ENCODE data around the gene KCNQ1.

The KCNQ1 gene

DNA sequence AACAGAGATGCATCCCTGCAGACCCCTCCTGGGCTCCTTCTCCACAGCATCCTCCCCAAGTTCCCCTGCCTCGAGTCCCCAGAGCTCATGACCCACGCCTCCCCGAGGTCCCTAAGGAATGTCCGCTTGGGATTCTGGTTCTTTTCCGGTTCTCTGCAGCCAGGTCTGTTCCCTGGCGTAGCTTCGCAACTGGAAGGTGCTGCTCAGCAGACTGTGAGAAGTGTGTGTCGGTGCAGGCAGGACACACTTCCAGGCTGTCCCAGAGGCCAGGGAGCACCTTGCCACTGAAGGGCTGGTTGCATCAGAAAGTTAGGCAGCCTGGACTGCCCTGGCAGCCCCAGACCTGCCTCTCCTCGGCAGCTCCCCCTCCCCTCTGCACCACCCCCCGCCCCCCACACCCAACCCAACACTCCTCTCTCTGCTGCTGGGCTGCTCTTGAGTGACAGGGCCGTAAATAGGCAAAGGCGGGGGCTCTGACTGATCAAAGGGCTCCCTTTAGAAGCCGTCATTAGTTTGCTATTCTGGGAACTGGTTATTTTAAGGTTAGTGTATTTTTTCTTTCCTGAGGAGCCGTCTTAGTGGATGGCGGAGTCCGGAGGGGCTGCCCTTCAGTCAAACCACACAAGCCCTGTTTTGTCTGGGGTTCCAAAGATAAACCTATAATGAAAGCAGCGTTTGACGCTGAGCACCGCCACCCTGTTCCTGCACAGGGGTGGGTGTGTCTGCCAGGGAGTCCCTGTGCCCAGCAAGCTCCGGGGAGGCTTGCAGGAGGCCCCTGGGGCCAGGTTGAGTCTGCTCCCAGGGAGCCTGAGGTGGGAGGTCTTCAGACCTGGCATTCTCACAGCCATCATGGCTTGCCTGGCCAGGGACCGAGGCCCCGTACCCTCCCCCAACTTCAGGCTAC, 343.6 kb downstream of the KCNQ1 start:
- peak; percentile 33 for DNase-seq

DNA sequence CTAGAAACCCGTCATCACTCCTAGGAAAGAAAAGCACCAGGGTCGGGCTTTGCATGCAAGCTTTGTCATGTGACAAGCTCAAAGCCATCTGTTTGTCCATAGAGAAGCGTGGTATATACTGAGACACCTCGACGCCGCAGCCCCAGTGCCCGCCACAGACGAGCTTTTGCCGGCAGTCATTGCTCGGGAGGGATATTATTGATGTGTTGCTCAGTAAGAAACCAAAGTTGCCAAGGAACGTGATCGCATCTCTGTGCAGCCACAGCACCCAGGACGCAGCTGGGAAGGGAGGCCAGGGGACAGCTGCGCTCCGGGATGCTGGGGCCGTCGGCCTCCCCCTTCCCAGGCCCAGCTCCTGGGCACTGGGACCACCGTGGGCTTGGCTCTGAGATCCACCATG, 344.5 kb downstream of the KCNQ1 start:
- DNase-seq = no peak

DNA sequence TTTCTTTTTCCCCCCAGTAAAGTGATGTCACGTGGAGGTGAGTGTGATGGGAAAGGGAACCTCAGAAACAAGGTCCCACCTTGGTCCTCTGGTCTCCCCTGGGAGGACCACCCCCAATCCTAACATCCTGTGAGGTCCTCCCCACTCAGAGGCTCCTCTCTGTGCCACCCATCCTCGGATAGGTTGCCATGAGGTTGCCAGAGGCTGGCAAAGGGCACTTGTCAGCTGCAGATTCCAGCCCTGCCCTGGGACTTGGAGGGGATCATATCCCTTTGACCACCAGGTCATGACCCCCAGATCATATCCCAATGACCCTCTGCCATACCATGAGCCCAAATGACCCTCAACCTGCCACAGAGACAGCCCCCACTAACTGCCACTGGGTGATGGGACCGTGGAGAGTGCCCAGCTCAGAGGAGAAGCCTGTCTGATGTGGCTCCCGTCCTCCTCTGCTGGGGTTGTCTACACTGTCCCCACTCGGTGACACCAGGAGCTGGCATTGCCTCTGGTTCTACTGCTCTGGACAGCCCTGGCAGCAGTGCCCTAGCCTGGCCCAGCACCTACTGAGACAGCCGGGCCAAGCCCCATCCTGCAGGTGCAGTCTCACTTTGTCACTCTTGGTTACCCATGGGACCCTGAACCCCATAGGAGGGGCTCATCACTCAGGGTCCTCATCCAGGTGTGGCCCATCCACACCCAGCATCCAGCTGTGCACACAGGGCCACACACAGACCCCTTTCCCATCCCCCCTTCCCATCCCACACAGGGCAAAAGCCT, 345.2 kb downstream of the KCNQ1 start:
- peak; percentile 46 for DNase-seq

DNA sequence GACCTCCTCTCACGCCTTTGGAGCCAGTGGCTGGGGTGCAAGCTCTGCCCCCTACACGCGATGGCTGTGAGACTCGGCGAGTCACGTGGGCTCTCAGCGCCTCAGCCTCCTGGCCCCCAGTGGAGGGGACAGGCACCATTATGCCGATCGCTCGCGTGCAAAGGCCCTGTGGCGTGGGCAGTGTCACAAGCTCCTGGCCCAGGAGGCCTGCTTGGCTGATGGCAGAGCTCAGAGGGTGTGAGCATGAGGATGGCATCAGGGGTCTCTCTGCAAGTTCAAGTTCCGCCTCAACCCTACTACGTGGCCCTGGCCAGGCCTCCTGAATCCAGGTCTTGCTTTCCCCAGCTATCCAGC, 345.7 kb downstream of the KCNQ1 start:
- DNase-seq = peak; percentile 32

DNA sequence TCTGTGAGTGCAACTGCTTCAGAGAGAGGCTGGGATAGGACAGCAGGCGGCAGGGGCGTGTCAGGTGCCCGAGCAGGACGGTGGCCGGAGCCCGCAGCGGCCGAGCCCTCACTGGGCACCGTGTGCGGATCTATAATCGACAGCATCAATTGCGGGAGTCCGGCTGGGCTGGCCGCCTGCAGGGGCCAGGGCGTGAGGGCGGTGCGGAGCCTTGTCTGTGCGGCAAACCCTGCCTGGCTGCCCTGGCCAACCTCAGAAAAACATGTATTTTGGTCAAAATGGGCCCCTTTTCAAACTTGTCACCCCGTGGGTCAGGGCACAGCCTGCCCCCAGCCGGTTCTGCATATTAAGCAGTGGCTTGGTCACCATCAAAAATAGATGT, 346.3 kb downstream of the KCNQ1 start:
- peak; percentile 52 for DNase-seq

DNA sequence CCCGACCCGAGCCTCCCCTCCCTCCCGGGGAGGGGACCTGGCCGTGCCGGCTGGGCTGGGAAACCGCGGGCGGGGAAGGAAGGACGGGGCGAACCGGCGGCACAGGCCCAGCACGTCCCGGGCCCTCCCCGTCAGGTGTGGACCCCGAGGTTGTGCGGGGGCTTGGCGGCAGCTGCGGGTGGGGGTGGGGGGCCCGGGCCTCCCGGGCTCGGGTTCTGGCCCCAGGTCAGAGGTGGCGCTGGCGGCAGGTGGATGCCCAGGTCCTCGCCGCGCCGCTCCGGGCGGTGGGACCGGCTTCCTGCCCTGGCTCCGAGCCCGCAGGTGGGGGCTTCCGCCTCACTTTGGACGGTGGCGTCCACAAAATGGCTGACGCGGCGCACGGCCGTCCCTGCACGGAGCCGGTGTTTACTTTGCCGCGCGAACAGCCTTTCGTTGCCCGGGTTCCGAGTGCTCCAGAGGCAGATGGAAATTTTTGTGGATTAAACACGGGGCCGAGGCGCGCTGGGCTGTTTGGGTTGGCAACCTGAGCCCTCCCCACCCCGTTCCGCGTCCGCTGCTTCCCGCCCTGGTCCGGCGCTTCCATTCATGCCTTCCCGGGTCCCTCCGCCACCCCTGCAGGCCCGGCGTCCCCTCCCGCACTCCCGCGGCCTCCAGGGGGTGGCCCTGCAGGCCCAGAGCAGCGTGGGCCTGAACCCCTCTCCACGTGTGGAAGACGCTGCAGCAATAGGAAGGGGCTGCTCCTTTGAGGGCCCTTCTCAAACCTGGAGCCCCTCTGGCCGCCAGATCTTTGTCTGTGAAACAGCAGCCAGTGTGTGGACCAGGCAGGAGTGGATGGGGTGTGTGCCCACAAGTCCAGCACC, 346.9 kb downstream of the KCNQ1 start:
- peak; percentile 65 for DNase-seq

DNA sequence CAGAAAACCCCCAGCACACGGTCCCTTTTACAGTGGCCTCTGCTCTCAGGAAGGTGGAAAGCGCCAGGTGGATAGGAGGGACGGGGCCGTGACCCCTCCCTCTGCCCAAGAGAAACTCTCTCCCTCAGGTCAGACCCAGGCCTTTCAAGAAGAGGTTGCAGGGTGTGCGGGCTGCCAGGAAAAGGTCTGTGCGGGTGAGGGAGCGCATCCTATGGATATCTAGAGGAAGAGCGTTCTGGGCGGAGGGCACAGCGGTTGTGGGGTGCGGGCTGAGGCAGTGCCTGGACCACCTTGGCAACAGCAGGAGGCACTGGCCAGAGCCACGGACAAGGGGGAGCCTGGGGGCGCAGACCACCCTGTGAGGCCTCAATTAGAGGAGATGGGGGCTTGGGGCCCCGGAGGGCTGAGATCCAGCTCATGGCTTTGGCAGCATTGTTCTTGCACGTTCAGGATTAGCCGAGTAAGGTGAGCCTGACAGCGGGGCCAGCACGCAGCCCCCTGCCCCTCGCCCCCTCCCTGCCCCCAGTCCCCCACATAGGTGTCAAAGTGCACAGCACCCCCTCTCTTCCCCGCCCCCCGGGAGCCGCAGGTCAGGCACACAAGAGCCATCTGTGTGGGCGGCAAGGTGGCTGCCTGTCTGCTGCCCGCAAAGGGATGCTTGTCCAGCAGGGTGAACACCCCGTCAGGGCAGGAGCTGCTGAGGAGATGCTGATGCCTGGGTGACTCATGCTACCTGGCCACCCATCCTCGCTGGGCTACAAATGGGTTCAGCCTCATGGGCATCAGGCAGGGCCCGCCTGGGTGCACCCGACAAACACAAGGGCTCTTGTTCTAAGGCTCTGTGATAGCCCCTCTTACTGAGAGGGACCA, 347.8 kb downstream of the KCNQ1 start:
- no peak for DNase-seq

DNA sequence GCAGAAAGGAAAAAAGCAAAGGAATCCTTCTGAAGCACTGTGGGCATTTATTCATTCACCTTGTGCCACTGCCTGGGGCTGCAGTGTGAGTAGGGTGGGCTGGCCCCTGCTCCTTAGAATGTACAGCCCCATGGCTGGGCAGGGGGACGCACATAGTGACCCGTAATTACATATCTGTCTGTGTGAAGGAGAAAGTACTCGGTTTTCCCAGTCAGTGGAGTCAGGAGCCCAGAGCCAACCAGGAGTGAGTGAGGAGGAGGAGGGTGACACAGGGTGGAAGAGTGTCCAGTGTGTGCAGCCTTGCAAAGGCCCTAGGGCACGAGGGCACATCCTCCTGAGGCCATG, 348.9 kb downstream of the KCNQ1 start:
- no peak for DNase-seq

DNA sequence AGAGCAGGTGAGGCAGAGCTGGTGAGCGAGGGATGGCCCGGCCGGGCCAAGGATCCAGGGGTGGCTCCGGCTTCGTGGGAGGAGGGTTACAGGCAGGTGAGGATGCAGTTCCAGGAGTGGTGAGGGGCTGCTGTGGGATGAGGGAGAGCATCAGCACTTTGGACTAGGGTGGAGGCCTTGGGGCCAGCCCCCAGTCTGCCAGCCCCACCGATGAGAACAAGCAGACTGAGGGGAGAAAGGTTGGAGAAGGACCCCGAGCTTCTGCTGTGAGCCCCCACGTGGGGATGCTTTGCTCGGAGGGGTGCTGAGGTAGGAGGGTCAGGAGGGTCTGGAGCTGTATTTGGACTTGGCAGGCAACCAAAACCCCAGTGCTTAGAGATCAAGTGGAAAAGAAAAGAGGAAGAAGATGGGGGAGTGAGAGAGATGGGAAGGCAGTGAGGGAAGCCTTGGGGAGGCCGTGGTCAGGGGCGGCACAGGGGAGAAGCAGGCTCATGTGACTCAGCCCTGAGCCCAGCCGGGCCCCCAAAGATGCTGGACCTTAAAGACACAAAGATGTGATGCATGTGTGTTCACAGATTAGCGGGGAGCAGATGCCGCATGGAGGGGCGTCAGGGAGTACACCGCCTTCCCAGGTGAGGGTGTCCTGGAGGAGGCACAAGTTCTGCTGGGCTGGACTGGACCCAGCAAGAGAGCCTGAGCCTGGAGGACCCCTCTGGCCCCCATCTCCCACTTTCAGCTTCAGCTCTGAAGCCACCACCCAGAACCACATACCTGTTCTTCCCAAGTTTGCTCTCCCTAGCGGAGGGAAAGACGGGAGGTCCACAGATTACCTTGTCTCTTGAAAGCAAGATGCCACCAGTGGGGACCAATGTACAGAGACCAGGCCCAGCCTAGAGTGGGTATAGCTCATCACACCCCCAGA, 349.5 kb downstream of the KCNQ1 start:
- DNase-seq = no peak

DNA sequence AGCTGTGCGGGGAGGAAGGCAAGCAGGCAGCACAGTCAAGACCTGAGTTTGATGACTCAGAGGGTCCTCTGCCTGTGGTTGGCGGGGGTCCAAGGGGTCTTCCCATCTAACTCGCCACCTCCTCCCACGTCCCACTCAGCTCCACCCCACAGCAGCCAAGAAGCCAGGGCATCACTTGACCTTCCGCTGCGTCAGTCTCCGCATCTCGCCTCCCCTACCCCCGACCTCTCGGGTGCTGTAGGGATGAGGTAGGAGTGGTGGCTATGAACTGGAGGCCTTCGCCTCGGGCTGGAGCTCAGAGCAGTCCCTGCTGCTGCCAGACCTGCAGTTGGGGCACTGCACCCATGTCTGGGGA, 350.1 kb downstream of the KCNQ1 start:
- no peak for DNase-seq

DNA sequence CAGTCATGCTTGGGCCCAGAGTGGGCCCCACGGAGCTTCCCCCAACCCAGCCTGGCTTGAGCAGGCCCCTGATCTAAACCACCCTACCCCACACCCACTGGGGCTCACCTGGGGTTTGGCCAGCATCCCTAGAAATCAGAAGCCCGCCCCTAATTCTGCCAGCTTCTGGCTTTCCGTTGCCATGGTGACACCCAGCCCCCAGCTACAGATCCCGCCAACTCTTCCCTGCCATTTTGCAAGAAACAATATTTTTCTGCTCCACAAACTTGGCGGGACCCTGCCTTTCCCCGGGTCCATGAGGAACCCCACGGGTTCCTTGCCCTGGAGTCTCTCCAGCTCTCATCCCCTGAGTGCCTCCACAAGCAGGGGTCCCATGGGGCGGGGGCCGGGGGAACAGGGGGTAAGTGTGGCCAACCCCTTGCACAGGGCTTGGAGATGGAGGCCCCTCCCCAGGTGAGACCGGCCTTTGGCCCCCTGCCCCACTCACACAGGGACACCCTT, 350.7 kb downstream of the KCNQ1 start:
- no peak for DNase-seq

DNA sequence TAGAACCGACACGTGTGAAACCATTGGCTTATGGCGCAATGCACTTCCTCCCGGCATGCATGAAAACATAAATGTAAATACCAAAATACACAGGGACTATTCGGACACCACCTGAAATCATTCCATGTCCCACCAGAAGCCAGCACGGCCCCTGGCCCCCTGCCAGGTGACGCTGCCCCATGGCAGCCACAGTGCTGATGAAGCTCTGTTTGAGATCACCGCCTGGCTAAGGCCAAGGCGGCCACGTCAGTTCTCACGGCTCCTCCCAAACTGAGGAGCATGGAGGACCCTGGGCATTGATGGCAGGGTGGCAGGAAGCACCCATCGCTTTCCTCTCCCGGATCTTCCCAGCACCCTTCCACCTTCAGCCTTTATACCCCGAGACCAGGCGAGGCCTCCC, 351.3 kb downstream of the KCNQ1 start:
- DNase-seq = no peak

DNA sequence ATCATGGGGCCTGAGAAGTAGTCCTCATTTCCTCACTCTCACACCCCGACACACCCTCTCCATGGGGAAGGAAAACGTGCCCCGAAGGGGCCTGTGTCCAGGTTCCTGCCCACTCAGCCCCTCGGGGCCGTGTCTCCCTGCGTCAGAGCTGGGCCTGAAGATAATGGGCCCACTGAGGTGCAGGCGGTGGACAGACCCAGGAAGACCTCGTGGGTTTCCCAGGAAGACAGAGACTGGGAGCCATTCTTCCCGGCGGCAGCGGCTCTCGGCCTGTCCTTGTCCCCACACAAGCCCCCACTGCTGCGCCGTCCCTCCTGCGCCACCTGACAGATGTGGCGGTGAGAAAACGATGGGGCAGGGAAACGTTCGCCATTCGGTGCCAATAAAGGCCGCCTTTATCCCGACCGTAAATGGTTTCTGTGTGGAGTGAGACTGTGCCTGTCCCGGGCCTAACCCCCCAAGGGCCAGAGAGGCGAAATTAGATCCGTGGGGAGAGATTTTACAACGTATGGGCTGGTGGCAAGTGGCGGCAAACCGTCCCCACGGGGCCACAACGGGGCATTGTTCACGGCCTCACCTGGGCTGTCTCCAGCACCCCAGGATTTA, 351.8 kb downstream of the KCNQ1 start:
- DNase-seq = peak; percentile 29

DNA sequence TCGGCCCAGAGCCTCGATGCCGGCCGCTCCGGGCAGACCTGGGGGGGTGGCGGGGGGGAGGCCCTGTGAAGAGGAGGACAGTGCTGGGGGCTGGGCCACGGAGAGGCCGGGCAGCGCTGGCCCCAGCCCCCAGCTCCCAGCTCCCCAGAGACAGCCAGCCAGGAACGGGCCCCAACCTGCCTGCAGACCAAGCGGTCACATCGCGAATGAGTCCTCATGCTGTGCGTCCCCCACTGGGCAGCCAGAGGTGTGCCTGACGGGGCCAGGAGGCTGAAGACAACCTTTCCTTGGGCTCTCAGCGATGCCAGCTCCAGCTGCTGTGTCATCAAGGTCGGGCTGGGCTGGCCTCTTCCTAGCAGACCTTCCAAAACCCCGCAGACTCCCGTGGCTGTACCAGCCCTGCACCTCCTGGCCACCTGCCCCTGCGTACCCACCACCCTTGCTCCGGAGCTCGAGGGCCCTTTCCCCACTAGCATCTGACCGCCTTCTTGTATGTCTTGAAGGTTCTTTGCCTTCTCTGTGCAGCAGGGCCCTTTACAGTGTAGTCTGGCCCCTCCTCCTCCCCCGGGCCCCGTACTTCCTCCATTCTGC, 352.4 kb downstream of the KCNQ1 start:
- DNase-seq = peak; percentile 43

DNA sequence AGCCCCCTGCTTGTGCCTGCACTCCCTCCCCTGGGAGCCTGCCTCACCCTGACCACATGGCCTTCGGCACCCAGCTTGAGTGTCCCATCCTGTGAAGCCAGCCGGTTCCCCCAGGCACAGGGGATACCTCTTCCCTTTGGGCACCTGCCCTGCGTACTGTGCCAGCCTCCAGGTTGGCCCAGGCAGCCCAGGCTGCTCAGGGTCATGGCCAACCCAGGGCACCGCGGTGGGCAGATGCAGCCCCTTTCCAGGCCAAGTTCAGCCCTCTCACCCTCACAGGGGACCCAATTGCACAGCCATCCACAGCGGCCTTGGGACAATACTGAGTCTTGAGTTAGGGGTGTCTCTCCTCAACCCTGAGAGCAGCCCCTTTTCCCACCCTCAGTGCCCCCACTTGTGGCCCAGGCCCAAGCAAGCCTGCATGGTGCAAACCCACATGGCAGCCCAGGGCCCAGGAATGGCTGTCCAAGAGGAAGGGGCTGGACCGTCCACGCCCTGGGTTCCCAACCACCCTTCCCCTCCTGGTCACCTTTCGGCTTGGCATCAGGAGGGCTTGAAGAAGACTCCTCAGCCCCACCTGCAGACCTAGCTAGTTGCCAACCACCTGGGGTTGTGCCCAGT, 353.0 kb downstream of the KCNQ1 start:
- DNase-seq = peak; percentile 40

DNA sequence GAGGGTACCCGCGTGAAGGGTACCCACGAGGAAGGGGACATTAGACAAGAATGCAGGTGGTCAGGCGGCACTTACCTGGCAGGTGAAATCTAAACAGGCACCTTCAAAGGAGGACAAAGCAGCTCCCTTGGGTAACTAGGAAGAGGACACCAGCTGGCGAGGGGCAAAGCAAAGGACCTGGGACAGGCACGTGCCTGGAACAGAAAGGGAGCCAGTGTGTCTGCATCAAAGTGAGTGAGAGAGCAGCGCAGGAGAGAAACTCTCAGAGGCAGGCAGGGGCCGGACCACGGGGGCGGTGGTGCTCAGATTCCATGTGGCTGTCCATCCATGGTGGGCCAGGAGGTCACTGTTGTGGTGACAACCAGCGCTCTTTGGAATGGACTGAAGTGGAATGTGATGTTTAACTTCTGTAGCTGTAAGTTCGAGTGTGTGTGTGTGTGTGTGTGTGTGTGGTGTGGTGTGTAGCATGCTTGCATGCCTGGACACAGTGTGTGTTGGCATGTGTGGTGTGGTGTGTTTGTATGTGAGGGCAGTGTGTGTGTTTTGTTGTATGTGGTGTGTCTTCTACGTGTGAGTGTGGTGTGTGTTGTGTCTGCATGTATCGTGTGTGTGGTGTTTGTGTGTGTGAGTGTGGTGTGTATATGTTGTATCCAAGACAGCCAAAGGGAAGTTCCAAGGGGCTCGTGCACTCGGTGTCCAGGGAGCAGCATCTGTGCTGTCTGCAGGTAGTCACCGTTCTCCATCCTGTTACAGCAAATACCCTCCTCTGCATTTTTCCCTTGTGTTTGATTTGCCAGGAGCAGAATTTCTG, 354.3 kb downstream of the KCNQ1 start:
- peak; percentile 39 for DNase-seq

DNA sequence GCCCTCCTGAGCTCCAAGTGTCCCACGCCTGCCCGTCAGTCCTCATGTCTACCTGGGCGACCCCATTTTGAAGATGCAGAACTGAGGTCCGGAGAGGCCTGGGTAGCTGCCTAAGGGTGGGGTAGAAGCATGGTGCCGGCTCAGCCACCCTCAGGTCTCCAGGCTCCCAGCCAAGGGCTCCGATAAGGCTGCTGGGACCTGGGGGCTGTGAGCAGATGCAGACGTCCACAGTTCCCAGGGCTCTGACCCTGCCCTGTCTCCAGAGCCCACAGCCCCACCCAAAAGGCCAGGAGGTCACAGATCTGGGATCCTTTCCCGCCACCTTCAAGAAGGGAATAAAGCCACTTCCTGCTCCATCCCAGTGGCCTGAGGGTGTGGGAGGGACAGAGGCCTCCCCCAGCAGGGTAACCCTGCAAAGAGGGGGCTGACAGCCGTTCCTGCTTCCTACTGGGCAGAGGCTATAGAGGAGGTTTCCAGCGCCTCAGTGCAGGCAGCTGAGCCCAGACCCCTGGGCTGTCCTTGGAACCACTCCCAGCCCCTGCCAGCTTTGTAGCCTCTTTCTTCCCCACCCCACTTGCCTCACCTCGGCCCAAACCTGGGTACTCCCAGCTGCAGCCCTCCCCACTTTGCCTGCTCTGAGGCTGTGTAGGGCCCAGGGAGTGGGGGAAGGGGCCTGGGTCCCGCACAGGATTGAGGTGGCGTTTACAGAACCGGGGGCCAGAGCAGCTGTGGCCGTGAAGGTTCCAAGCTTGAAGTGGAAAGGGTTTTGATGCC, 355.3 kb downstream of the KCNQ1 start:
- no peak for DNase-seq

Measured in activated CD8-positive, alpha-beta memory T cell treated with anti-CD3 and anti-CD28 coated beads, Interleukin-2, amount 50 U/mL, for 48 hours (primary cell).